OCI-LY1 (cell line): ENCODE data around the gene AGBL1.

Experiments
- CTCF ChIP-seq: fragments of 200-600 bp; sonication (generic), shearing (Covaris generic); IDR thresholded peaks from 2 replicates; pipeline ENCODE4 v1.5.1; 2017; ENCODE audit warnings: mild to moderate bottlenecking, antibody characterized with exemption, low read length, moderate library complexity, mixed read lengths
- EZH2 ChIP-seq: fragments of 200-600 bp; sonication (generic), shearing (Covaris generic); IDR thresholded peaks from 2 replicates; pipeline ENCODE4 v1.8.0; 2017; ENCODE audit warnings: borderline replicate concordance, mixed run types, mild to moderate bottlenecking, antibody characterized with exemption, low read length, moderate library complexity, mixed read lengths

- TF ChIP-seq CTCF, result no peak
- no peak for TF ChIP-seq EZH2
These were observed 75.0 kb downstream of the AGBL1 start for GRCh38 chr15:86154705-86155104.
